GM19023 (cell line): ENCODE results near the gene LRRC40.

ENCODE experiments used
- ATAC-seq: cut with Tn5 transposase; IDR thresholded peaks from one replicate; pipeline ENCODE4 v1.9.1; 2021; ENCODE audit warnings: mild to moderate bottlenecking, moderate library complexity; ENCODE audit not compliant: unreplicated experiment

LRRC40 gene

DNA sequence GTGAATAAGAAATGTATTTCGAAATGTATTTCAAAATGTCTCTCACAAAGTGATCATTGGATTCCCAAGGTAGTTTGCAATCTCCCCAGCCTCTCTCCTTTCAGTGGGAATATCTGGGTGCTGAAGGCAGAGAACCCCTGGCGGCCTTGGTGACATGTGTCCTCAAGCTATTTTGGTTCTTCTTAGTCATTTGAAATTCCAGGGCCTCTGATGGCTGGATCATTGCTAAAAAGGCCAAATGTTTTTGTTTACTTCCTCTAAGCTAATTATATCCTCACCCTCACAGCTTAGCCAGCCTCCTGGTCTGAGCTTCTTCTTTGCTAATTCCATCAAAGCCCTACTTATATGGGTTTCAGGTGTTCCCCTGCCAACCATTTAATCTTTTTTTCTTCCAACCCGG is 71.2 kb downstream of the LRRC40 start:
- ATAC-seq, result no peak

DNA sequence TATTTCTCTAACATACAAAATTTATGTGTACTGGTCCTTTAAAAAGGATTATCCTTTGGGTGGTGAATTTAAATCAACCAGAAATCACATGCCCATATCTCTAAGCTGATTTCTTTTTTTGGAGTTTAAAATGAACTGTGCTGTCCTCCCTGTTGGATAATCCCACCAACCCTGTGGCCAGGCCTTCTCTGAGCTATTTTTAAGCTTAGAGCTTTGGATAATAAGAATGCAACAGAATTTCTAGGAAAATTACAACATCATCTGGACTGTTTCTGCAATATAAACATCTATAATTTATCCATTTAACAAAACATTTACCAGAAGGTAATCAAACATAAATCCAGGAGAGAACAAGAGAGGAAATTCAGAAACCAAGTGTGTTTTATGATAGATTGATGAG is 88.3 kb downstream of the LRRC40 start:
- ATAC-seq, result no peak

DNA sequence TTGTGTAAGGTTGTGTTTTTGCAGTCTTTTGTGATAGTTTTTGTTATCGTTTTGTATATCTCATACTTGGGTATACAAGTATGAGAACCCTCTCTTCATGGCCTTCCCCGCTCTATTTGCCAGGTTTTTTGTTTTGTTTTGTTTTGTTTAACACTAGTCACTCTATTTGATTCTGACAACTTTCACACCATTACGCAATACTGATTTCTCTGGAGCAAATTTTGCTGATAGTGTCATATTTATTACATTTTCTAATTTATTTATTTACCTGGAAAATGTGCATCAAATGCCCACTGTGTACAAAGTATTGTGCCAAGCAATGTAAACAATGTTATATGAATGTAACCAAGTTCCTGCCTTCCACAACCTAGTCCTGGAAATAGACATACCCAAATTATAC is 90.1 kb downstream of the LRRC40 start:
- ATAC-seq, result no peak

DNA sequence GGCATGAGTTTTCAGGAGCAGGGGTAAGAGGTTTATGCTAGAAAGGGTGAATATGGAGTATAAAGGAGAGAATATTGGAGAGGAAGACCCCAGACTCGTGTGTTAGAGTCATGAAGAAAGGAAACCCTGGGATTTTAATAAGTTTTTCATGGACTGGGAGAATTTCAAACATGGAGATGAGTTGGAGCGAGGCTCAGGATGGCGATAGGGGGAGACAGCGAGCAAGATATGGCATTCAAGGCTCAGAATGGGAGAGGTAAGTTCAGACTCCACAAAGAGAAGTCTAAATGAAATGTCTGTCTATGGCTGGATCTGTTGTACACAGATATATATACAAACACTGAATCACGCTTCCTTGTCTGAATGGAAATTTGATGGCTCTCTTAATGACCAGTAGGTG is 92.5 kb downstream of the LRRC40 start:
- no peak for ATAC-seq

DNA sequence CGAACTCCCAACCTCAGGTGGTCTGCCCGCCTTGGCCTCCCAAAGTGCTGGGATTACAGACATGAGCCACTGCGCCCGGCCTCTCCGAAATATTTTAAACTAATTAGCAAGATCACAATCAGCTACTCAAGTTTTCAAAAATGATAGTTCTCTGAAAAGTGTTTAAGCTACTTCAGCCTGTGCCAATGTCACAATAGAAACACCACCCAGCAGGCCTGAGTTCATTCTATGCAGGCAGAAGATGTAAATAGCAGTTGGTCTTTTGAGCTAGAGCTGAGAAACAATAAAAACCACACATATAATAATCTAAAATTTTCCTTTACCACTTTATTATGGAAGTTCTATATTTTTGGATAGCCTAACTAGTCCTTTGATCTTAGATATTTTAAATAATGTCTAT is 96.1 kb downstream of the LRRC40 start:
- ATAC-seq, result no peak

DNA sequence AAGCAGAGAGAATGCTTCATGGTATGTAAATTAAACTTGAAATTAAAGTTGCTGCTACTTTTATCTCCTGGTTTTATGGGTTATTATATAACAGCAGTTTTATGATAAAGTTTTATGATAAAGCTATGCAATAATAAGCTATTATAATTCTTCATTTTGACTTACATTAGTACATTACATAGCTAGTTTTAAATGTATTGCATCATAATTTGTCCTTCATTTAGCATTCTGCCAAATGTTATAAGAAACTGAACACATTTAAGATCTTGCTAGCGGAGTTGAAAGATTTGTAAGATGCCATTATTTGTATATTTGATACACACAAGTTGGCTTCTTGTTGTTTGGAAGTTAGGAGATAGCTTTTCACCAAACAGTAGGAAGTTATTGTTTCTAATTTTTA is 101.6 kb downstream of the LRRC40 start:
- ATAC-seq, result no peak

DNA sequence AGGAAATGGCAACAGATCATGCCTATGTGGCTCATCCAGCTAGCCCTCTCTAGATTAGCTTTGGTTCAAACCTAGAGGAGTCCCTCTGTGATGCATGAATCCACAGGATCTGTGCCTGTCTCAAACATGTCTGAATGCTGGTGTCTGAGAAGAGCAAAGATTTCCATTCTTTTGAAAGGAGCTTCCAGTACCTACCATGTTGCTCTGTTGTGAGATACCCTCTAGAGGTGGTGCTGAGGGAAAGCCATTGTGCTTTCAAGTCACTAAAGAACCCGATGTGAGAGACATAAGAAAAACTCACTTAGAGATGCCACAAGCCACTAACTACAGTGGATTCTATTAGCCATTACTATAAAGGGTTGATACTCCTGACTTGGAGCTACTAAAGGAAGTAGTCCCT is 103.6 kb downstream of the LRRC40 start:
- ATAC-seq, result no peak

DNA sequence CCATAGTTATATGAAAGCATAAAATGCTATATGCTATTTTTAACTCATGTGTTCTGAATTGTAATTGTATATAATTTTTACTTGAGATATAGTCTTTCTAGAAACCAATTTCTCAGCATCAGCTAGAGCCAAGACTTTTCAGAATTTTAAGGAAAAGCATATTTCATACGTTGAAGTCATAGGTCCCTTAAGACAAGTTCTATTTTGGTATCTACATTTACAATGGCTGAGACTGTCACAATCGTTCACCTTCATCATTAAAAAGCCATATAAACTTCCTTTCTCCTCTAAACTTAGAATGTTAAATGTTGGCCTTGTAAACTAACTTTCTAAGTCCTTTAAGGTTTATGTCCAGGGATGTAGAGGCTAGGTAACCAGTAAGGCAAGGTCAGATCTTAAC is 104.1 kb downstream of the LRRC40 start:
- ATAC-seq, result no peak
